ENCODE data around the gene ANP32E. TPM values are rescaled to one million over a fixed set of nuclear protein-coding genes. Genes with fewer than 3 reads are reported as not detected.
A peak's percentile ranks its signal among the peaks of the same experiment; 100 is the strongest.
"Not testable (repeated sequence)": the region's sequence is repeated elsewhere in the genome, so short reads cannot be mapped to it uniquely, and the experiment has no call there.

ANP32E gene
- total and polyA plus RNA-seq, 2 donors from 2014 or later = 22.1 to 41.7 TPM

- DNase-seq = no peak
- no peak for FAIRE-seq
- TF ChIP-seq CTCF (IDR thresholded peaks at IDR 0.05; ENCODE audit: borderline replicate concordance, extremely low read depth, insufficient read depth) = no peak
- H3K4me1 ChIP-seq (ENCODE audit: control insufficient read depth in 2 of 3, insufficient read depth in 2 of 3, low read depth in 1 of 3, low read length in 3 of 3) = no peaks in the 10 kb centered on the region
- no peak overlapping the region for H3K27ac ChIP-seq (ENCODE audit: low read depth in 2 of 2, low read length in 2 of 2)
- H3K27me3 ChIP-seq (ENCODE audit: control insufficient read depth, insufficient read depth, low read length) = no peaks in the 10 kb centered on the region
- no peaks in the 10 kb centered on the region for H3K9me3 ChIP-seq (ENCODE audit: control insufficient read depth in 2 of 3, insufficient read depth in 1 of 3, low read length in 3 of 3)
- no peak overlapping the region for H3K4me3 ChIP-seq (ENCODE audit: low read length in 3 of 3)
- intact Hi-C loops (cut with DNase I) = no loop called here
- peaks cover 6 to 20% (median 6%) of the 10 kb centered on the region in 3 donors for H3K36me3 ChIP-seq (ENCODE audit: control insufficient read depth in 2 of 3, insufficient read depth in 3 of 3, low read length in 3 of 3)
- H3K9ac ChIP-seq (ENCODE audit: low read length in 3 of 3) = no peak overlapping the region
These were observed 9.4 kb downstream of the ANP32E start for GRCh38 chr1:150226486-150226885.

- intact Hi-C loops (cut with DNase I) = no loop called here
- no peaks in the 10 kb centered on the region for H3K9me3 ChIP-seq (ENCODE audit: control insufficient read depth in 2 of 3, insufficient read depth in 1 of 3, low read length in 3 of 3)
- H3K36me3 ChIP-seq (ENCODE audit: control insufficient read depth in 2 of 3, insufficient read depth in 3 of 3, low read length in 3 of 3) = peaks cover 6 to 20% (median 6%) of the 10 kb centered on the region in 3 donors
- no peak overlapping the region for H3K9ac ChIP-seq (ENCODE audit: low read length in 3 of 3)
- TF ChIP-seq CTCF (IDR thresholded peaks at IDR 0.05; ENCODE audit: borderline replicate concordance, extremely low read depth, insufficient read depth) = no peak
- no peak overlapping the region for H3K27ac ChIP-seq (ENCODE audit: low read depth in 2 of 2, low read length in 2 of 2)
- no peaks in the 10 kb centered on the region for H3K27me3 ChIP-seq (ENCODE audit: control insufficient read depth, insufficient read depth, low read length)
- FAIRE-seq = no peak
- no peak for DNase-seq
- H3K4me3 ChIP-seq (ENCODE audit: low read length in 3 of 3) = no peak overlapping the region
- H3K4me1 ChIP-seq (ENCODE audit: control insufficient read depth in 2 of 3, insufficient read depth in 2 of 3, low read depth in 1 of 3, low read length in 3 of 3) = no peaks in the 10 kb centered on the region
These were observed 10.4 kb downstream of the ANP32E start for GRCh38 chr1:150225546-150225945.

- Histone ChIP-seq H3K27ac (ENCODE audit: low read depth in 2 of 2, low read length in 2 of 2) (no peak overlapping the region), H3K9me3 (ENCODE audit: control insufficient read depth in 2 of 3, insufficient read depth in 1 of 3, low read length in 3 of 3) (no peaks in the 10 kb centered on the region), H3K36me3 (ENCODE audit: control insufficient read depth in 2 of 3, insufficient read depth in 3 of 3, low read length in 3 of 3) (peaks cover 7 to 20% (median 8%) of the 10 kb centered on the region in 3 donors), H3K4me1 (ENCODE audit: control insufficient read depth in 2 of 3, insufficient read depth in 2 of 3, low read depth in 1 of 3, low read length in 3 of 3) (no peaks in the 10 kb centered on the region), H3K4me3 (ENCODE audit: low read length in 3 of 3) (no peak overlapping the region), H3K27me3 (ENCODE audit: control insufficient read depth, insufficient read depth, low read length) (no peaks in the 10 kb centered on the region), H3K9ac (ENCODE audit: low read length in 3 of 3) (no peak overlapping the region)
- TF ChIP-seq CTCF (IDR thresholded peaks at IDR 0.05; ENCODE audit: borderline replicate concordance, extremely low read depth, insufficient read depth) = no peak
- no peak for DNase-seq
- FAIRE-seq = no peak
- intact Hi-C loops (cut with DNase I) = no loop called here
These were observed 10.9 kb downstream of the ANP32E start for GRCh38 chr1:150224983-150225382.

GRCh38 chr1:150221552-150221951, 14.4 kb downstream of the ANP32E start:
- DNase-seq = peak in 1 of 5 donors; percentile 24
- Histone ChIP-seq H3K36me3 (ENCODE audit: control insufficient read depth in 2 of 3, insufficient read depth in 3 of 3, low read length in 3 of 3) (peaks cover 4 to 17% (median 7%) of the 10 kb centered on the region in 3 donors), H3K9me3 (ENCODE audit: control insufficient read depth in 2 of 3, insufficient read depth in 1 of 3, low read length in 3 of 3) (no peaks in the 10 kb centered on the region), H3K27ac (ENCODE audit: low read depth in 2 of 2, low read length in 2 of 2) (no peak overlapping the region), H3K4me1 (ENCODE audit: control insufficient read depth in 2 of 3, insufficient read depth in 2 of 3, low read depth in 1 of 3, low read length in 3 of 3) (no peaks in the 10 kb centered on the region), H3K4me3 (ENCODE audit: low read length in 3 of 3) (no peak overlapping the region), H3K9ac (ENCODE audit: low read length in 3 of 3) (no peak overlapping the region), H3K27me3 (ENCODE audit: control insufficient read depth, insufficient read depth, low read length) (no peaks in the 10 kb centered on the region)
- no peak for FAIRE-seq
- peak; percentile 35 for TF ChIP-seq CTCF (IDR thresholded peaks at IDR 0.05; ENCODE audit: borderline replicate concordance, extremely low read depth, insufficient read depth)
- intact Hi-C loops (cut with DNase I) = no loop called here

- H3K4me3 ChIP-seq (ENCODE audit: low read length in 3 of 3); DNase-seq; intact Hi-C loops (cut with DNase I); H3K27me3 ChIP-seq (ENCODE audit: control insufficient read depth, insufficient read depth, low read length); H3K9ac ChIP-seq (ENCODE audit: low read length in 3 of 3); FAIRE-seq; H3K9me3 ChIP-seq (ENCODE audit: control insufficient read depth in 2 of 3, insufficient read depth in 1 of 3, low read length in 3 of 3); H3K4me1 ChIP-seq (ENCODE audit: control insufficient read depth in 2 of 3, insufficient read depth in 2 of 3, low read depth in 1 of 3, low read length in 3 of 3); H3K27ac ChIP-seq (ENCODE audit: low read depth in 2 of 2, low read length in 2 of 2); H3K36me3 ChIP-seq (ENCODE audit: control insufficient read depth in 2 of 3, insufficient read depth in 3 of 3, low read length in 3 of 3): not testable (repeated sequence)
These were observed 20.1 kb downstream of the ANP32E start for GRCh38 chr1:150215855-150216254.

All from kidney (tissue), 14 donors.